Activated T-helper 1 cell treated with anti-CD3 and anti-CD28 coated beads, Interleukin-12 subunit alpha, Interleukin-12 subunit beta, Interleukin-2, Interleukin-4 antibody, amounts not matched to agents 30 ng/mL and 10 ng/mL and 1 ng/mL, durations not matched to agents 14 hours and 24 hours and 36 hours (primary cell): Measurements from ENCODE around the gene GRIK1. TPM values are rescaled to one million over a fixed set of nuclear protein-coding genes. Genes with fewer than 3 reads are reported as not detected.

Source experiments
- DNase-seq: peaks from one replicate; pipeline ENCODE4 v3.0.0; 2021; ENCODE audit warnings: low spot score
- H3K27ac Mint-ChIP-seq: one replicate; pipeline ENCODE4 v1.8.0; 2021; ENCODE audit warnings: mild to moderate bottlenecking, mixed read lengths
- H3K27me3 Mint-ChIP-seq: one replicate; pipeline ENCODE4 v1.8.0; 2022; ENCODE audit warnings: mild to moderate bottlenecking, moderate library complexity, mixed read lengths; ENCODE audit not compliant: insufficient read depth
- H3K36me3 Mint-ChIP-seq: one replicate; pipeline ENCODE4 v1.8.0; 2021; ENCODE audit warnings: low read depth, mixed read lengths
- H3K4me1 Mint-ChIP-seq: one replicate; pipeline ENCODE4 v1.8.0; 2021; ENCODE audit warnings: low read depth, mixed read lengths
- H3K4me3 Mint-ChIP-seq: one replicate; pipeline ENCODE4 v1.8.0; 2021; ENCODE audit warnings: mild to moderate bottlenecking, moderate library complexity, mixed read lengths
- H3K9me3 Mint-ChIP-seq: one replicate; pipeline ENCODE4 v1.8.0; 2021; ENCODE audit warnings: mixed read lengths
- intact Hi-C: fragments of 100-400 bp; cut with micrococcal nuclease; formaldehyde crosslinking; loops from one replicate; pipeline ENCODE4 v1.15.1; 2024
- total RNA-seq: library from RNA; stranded (reverse); gene quantifications from 2 replicates; pipeline ENCODE4 v1.2.3, GENCODE V29; 2022

The GRIK1 gene
- total RNA-seq, 1 donor from 2014 or later, result not detected

- Mint-ChIP-seq H3K27me3 (no peaks in the 10 kb centered on the region), H3K9me3 (no peaks in the 10 kb centered on the region), H3K36me3 (no peaks in the 10 kb centered on the region), H3K4me3 (no peak overlapping the region), H3K27ac (no peak overlapping the region), H3K4me1 (no peaks in the 10 kb centered on the region)
- intact Hi-C loops, result no loop called here
- no peak for DNase-seq
Observed at GRCh38 chr21:29634418-29634817, 305.4 kb downstream of the GRIK1 start.

DNA sequence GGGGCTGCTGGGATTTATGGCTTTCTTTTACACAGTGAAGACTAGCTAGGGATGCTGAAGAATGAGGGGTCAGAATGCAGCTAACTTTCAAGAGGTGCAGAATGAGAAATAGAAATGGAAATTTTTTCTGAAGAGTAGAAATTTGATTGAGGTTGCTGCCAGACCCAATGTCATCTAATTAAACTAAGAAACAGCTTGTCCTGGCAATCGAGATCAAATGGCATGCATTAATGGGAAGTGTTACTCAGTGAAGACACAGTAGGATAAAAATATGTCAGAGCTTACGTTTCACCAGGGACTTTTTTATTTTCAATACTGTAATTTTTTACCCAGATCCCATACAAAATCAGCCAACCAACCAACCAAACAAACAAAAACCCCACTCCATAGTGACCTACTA, 306.0 kb downstream of the GRIK1 start:
- H3K9me3 Mint-ChIP-seq, result no peaks in the 10 kb centered on the region
- no peaks in the 10 kb centered on the region for H3K36me3 Mint-ChIP-seq
- DNase-seq, result no peak
- H3K4me1 Mint-ChIP-seq, result no peaks in the 10 kb centered on the region
- intact Hi-C loops, result no loop called here
- H3K27ac Mint-ChIP-seq, result no peak overlapping the region
- H3K4me3 Mint-ChIP-seq, result no peak overlapping the region
- H3K27me3 Mint-ChIP-seq, result no peaks in the 10 kb centered on the region

GRCh38 chr21:29630441-29630840, 309.4 kb downstream of the GRIK1 start:
- no peak for DNase-seq
- intact Hi-C loops, result no loop called here
- no peak overlapping the region for H3K27ac Mint-ChIP-seq
- no peaks in the 10 kb centered on the region for H3K9me3 Mint-ChIP-seq
- no peaks in the 10 kb centered on the region for H3K36me3 Mint-ChIP-seq
- H3K4me3 Mint-ChIP-seq, result no peak overlapping the region
- no peaks in the 10 kb centered on the region for H3K4me1 Mint-ChIP-seq
- no peaks in the 10 kb centered on the region for H3K27me3 Mint-ChIP-seq

DNA sequence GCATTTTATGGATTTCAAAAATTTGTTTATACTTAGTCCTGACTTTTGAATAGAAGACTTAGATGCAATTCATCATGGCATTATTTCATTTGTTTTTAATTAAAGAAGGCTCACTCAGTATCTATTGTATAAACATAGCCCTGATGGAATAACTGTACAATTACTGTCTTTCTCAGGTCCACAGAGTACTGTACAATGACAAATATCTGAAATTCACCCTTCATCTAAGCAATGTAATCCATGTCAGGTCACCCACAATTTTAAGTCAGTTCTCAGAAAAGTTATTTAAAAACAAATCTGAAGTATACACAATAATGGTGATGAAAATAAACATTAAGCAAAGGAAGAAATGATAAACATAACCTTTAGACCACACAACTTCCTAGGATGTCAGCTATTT, 311.9 kb downstream of the GRIK1 start:
- H3K9me3 Mint-ChIP-seq, result no peaks in the 10 kb centered on the region
- H3K36me3 Mint-ChIP-seq, result no peaks in the 10 kb centered on the region
- DNase-seq, result no peak
- H3K27me3 Mint-ChIP-seq, result no peaks in the 10 kb centered on the region
- H3K4me3 Mint-ChIP-seq, result no peak overlapping the region
- intact Hi-C loops, result no loop called here
- H3K4me1 Mint-ChIP-seq, result no peaks in the 10 kb centered on the region
- H3K27ac Mint-ChIP-seq, result no peak overlapping the region

GRCh38 chr21:29626801-29627470, 312.9 kb downstream of the GRIK1 start:
- intact Hi-C loops, result no loop called here
- Mint-ChIP-seq H3K4me1 (no peaks in the 10 kb centered on the region), H3K27ac (no peak overlapping the region), H3K36me3 (no peaks in the 10 kb centered on the region), H3K4me3 (no peak overlapping the region), H3K27me3 (no peaks in the 10 kb centered on the region), H3K9me3 (no peaks in the 10 kb centered on the region)
- no peak for DNase-seq

DNA sequence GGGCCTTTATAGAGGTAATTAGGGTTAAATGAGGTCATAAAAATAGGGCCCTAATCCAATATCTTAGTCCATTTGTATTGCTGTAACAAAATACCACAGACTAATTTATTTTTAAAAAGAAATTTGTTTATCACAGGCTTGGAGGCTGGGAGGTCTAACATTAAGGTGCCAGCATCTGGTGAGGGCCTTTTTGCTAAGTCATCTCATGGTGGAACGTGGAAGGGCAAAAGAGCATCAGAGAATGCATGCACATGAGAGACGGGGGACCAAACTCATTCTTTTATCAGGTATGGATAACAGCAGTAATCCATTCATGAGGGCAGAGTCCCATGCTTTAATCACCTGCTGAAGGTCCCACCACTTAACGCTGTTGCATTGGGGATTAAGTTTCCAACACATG, 313.8 kb downstream of the GRIK1 start:
- intact Hi-C loops, result no loop called here
- Mint-ChIP-seq H3K9me3 (no peaks in the 10 kb centered on the region), H3K36me3 (no peaks in the 10 kb centered on the region), H3K27me3 (no peaks in the 10 kb centered on the region), H3K27ac (no peak overlapping the region), H3K4me1 (no peaks in the 10 kb centered on the region), H3K4me3 (no peak overlapping the region)
- DNase-seq, result no peak

- no peaks in the 10 kb centered on the region for H3K9me3 Mint-ChIP-seq
- H3K4me1 Mint-ChIP-seq, result no peaks in the 10 kb centered on the region
- H3K27me3 Mint-ChIP-seq, result no peaks in the 10 kb centered on the region
- no peak overlapping the region for H3K4me3 Mint-ChIP-seq
- DNase-seq, result no peak
- intact Hi-C loops, result no loop called here
- H3K27ac Mint-ChIP-seq, result no peak overlapping the region
- no peaks in the 10 kb centered on the region for H3K36me3 Mint-ChIP-seq
Observed at GRCh38 chr21:29624776-29625175, 315.0 kb downstream of the GRIK1 start.

- Mint-ChIP-seq H3K36me3 (no peaks in the 10 kb centered on the region), H3K4me1 (no peaks in the 10 kb centered on the region), H3K9me3 (no peaks in the 10 kb centered on the region)
Observed at GRCh38 chr21:29621525-29621924, 318.3 kb downstream of the GRIK1 start.

DNA sequence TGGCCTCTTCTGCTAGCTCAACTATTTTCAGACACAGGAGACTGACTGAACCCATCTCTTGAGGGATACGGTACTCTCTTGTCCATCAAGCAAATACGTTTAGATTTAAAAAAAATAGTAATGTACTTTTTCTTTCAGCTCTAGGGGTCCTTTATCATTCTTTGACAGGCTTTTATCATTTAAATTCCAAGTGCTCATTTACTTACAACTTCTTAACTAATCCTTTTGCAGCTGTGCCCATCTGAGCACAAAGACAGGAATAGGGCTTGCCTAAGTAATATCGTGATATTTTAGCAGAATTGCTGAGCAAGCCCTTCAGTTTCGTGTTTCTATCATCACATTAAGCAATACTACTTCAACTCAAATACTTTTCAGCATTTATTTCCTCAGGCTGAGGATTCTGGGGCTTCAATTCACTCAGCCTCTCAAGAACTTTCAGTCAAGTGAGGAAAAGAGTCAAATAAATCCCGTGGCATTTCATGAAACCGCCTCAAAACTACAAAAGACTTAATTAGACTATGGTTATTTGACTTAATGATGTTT, 323.5 kb downstream of the GRIK1 start:
- H3K27me3 Mint-ChIP-seq, result no peaks in the 10 kb centered on the region
- no peak overlapping the region for H3K27ac Mint-ChIP-seq
- no peaks in the 10 kb centered on the region for H3K36me3 Mint-ChIP-seq
- no peak overlapping the region for H3K4me3 Mint-ChIP-seq
- H3K9me3 Mint-ChIP-seq, result no peaks in the 10 kb centered on the region
- intact Hi-C loops, result no loop called here
- H3K4me1 Mint-ChIP-seq, result no peaks in the 10 kb centered on the region
- no peak for DNase-seq

More at GRCh38 chr21:29621525-29621924, 318.3 kb downstream of the GRIK1 start:
- Mint-ChIP-seq H3K4me3 (no peak overlapping the region), H3K27me3 (no peaks in the 10 kb centered on the region), H3K27ac (no peak overlapping the region)
- intact Hi-C loops, result no loop called here
- DNase-seq, result no peak

- Mint-ChIP-seq H3K36me3 (no peaks in the 10 kb centered on the region), H3K4me3 (no peak overlapping the region), H3K9me3 (no peaks in the 10 kb centered on the region), H3K27ac (no peak overlapping the region), H3K4me1 (no peaks in the 10 kb centered on the region), H3K27me3 (no peaks in the 10 kb centered on the region)
- DNase-seq, result no peak
- intact Hi-C loops, result no loop called here
Observed at GRCh38 chr21:29613877-29614276, 325.9 kb downstream of the GRIK1 start.

- Mint-ChIP-seq H3K4me3 (no peak overlapping the region), H3K27ac (no peak overlapping the region), H3K4me1 (no peaks in the 10 kb centered on the region), H3K27me3 (no peaks in the 10 kb centered on the region), H3K36me3 (no peaks in the 10 kb centered on the region), H3K9me3 (no peaks in the 10 kb centered on the region)
- intact Hi-C loops, result no loop called here
- DNase-seq, result no peak
Observed at GRCh38 chr21:29613021-29613420, 326.8 kb downstream of the GRIK1 start.

DNA sequence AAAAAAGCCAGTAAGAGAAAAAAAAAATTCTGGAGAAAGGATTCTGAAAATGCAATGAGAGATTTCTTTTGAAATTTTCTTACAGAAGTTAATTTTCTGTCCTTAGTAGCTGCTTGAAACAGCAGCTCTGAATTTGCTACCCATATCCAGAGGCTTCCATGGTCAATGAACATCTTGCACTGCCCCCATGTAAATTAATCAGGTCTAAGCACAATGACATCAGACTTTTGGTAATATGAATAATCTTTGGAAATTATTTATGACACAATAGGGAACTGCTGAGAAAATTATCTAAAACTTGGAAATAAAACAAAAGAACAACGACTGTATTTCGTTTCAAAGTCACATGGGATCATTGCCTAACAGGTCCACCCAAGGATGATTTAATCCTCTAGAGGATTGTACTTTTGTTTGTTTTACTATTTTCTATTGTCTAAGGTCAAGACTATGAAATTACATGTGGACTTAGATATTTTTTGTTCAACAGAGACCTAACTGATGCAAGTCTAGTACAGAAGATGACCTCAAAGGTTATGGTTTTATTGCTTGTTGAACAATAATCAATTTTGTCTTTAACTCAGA, 328.9 kb downstream of the GRIK1 start:
- H3K4me3 Mint-ChIP-seq, result no peak overlapping the region
- no peaks in the 10 kb centered on the region for H3K27me3 Mint-ChIP-seq
- no peaks in the 10 kb centered on the region for H3K36me3 Mint-ChIP-seq
- H3K9me3 Mint-ChIP-seq, result no peaks in the 10 kb centered on the region
- H3K27ac Mint-ChIP-seq, result no peak overlapping the region
- intact Hi-C loops, result no loop called here
- no peak for DNase-seq
- H3K4me1 Mint-ChIP-seq, result no peaks in the 10 kb centered on the region

- H3K36me3 Mint-ChIP-seq, result no peaks in the 10 kb centered on the region
- no peak overlapping the region for H3K4me3 Mint-ChIP-seq
- DNase-seq, result no peak
- no peak overlapping the region for H3K27ac Mint-ChIP-seq
- no peaks in the 10 kb centered on the region for H3K4me1 Mint-ChIP-seq
- H3K27me3 Mint-ChIP-seq, result no peaks in the 10 kb centered on the region
- H3K9me3 Mint-ChIP-seq, result no peaks in the 10 kb centered on the region
- intact Hi-C loops, result no loop called here
Observed at GRCh38 chr21:29606613-29607012, 333.2 kb downstream of the GRIK1 start.
